GM18858 (cell line): ENCODE data around the gene PTPRN2.
"Not testable (repeated sequence)": the region's sequence is repeated elsewhere in the genome, so short reads cannot be mapped to it uniquely, and the experiment has no call there.

Experiments
- ATAC-seq: cut with Tn5 transposase; IDR thresholded peaks from one replicate; pipeline ENCODE4 v1.9.1; 2021; ENCODE audit not compliant: unreplicated experiment

The PTPRN2 gene

GRCh38 chr7:158050441-158050977, 537.1 kb downstream of the PTPRN2 start:
- ATAC-seq: no peak

GRCh38 chr7:158049271-158049670, 538.4 kb downstream of the PTPRN2 start:
- ATAC-seq: no peak

GRCh38 chr7:158048569-158048968, 539.1 kb downstream of the PTPRN2 start:
- no peak for ATAC-seq

GRCh38 chr7:158047391-158048059, 540.1 kb downstream of the PTPRN2 start:
- ATAC-seq: no peak

GRCh38 chr7:158046246-158046645, 541.4 kb downstream of the PTPRN2 start:
- not testable (repeated sequence) for ATAC-seq

- no peak for ATAC-seq
These were observed 543.2 kb downstream of the PTPRN2 start for GRCh38 chr7:158044482-158044823.

- no peak for ATAC-seq
These were observed 543.8 kb downstream of the PTPRN2 start for GRCh38 chr7:158043551-158044481.

- no peak for ATAC-seq
These were observed 545.3 kb downstream of the PTPRN2 start for GRCh38 chr7:158042156-158042880.

GRCh38 chr7:158040199-158040598, 547.4 kb downstream of the PTPRN2 start:
- no peak for ATAC-seq

- no peak for ATAC-seq
These were observed 548.4 kb downstream of the PTPRN2 start for GRCh38 chr7:158039270-158039669.

- no peak for ATAC-seq
These were observed 550.4 kb downstream of the PTPRN2 start for GRCh38 chr7:158037211-158037610.

GRCh38 chr7:158035343-158035742, 552.3 kb downstream of the PTPRN2 start:
- no peak for ATAC-seq

- ATAC-seq: no peak
These were observed 553.1 kb downstream of the PTPRN2 start for GRCh38 chr7:158034571-158034970.

- not testable (repeated sequence) for ATAC-seq
These were observed 553.7 kb downstream of the PTPRN2 start for GRCh38 chr7:158033925-158034324.

GRCh38 chr7:158033196-158033595, 554.4 kb downstream of the PTPRN2 start:
- ATAC-seq: no peak

GRCh38 chr7:158032561-158033115, 555.0 kb downstream of the PTPRN2 start:
- no peak for ATAC-seq

GRCh38 chr7:158031867-158032308, 555.7 kb downstream of the PTPRN2 start:
- ATAC-seq: no peak

- no peak for ATAC-seq
These were observed 557.1 kb downstream of the PTPRN2 start for GRCh38 chr7:158030566-158030965.

GRCh38 chr7:158030071-158030470, 557.6 kb downstream of the PTPRN2 start:
- ATAC-seq: no peak

GRCh38 chr7:158029509-158029908, 558.1 kb downstream of the PTPRN2 start:
- ATAC-seq: no peak

GRCh38 chr7:158028971-158029370, 558.7 kb downstream of the PTPRN2 start:
- ATAC-seq: no peak
